Activated naive CD4-positive, alpha-beta T cell treated with anti-CD3 and anti-CD28 coated beads, Interleukin-2, amount 50 U/mL, for 72 hours (primary cell): ENCODE results near the gene ADCY9. TPM values are rescaled to one million over a fixed set of nuclear protein-coding genes. Genes with fewer than 3 reads are reported as not detected.
"Not testable (repeated sequence)": the region's sequence is repeated elsewhere in the genome, so short reads cannot be mapped to it uniquely, and the experiment has no call there.

Source experiments
- ATAC-seq, 2 donors: fragments of 150-1000 bp; cut with Tn5 transposase; 2 replicates each; pipeline ENCODE4 v1.10.0; 2021; ENCODE audit warnings: mild to moderate bottlenecking in 2 of 2, moderate library complexity in 2 of 2
- DNase-seq, 2 donors: peaks; one replicate each; pipeline ENCODE4 v3.0.0; 2021 to 2022; ENCODE audit warnings: low spot score in 2 of 2
- H3K27ac Mint-ChIP-seq, 2 donors: one replicate each; pipeline ENCODE4 v1.8.0; 2022; ENCODE audit warnings: mild to moderate bottlenecking in 2 of 2, mixed read lengths in 2 of 2
- H3K36me3 Mint-ChIP-seq, 2 donors: one replicate each; pipeline ENCODE4 v1.8.0; 2022; ENCODE audit warnings: mixed read lengths in 2 of 2
- H3K9me3 Mint-ChIP-seq, 2 donors: one replicate each; pipeline ENCODE4 v1.8.0; 2022; ENCODE audit warnings: mixed read lengths in 2 of 2
- total RNA-seq, 2 donors: library from RNA; stranded (reverse); gene quantifications; one replicate each; pipeline ENCODE4 v1.2.3, GENCODE V29; 2022

Gene ADCY9
- total RNA-seq, 2 donors from 2014 or later = 4.8 to 8.9 TPM

DNA sequence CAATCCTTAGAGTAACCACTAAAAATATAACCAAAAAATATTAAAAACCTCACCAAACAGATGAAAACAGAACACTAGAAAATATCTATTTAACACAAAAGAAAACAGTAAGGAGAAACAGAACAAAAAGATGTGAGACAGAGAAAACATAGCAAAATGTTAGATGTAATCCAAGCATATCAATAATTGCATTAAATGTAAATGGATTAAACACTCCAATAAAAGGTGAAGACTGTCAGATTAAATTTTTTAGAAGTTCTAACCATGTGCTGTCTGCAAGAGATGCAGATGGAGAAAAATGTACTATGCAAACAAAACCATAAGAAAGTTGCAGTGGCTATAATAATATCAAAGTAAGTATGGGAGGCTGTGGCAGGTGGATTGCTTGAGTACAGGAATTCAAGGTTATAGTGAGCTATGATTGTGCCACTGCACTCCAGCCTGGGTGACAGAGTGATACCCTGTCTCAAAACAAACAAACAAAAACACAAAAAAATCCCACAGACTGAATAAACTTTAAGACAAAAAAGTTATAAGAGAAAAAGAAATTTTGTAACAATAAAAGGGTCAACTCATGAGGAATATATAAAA lies 53.9 kb downstream of the ADCY9 start:
- ATAC-seq = no peak
- H3K36me3 Mint-ChIP-seq = peaks cover 28 to 64% of the 10 kb centered on the region in 2 donors
- peaks cover 27 to 37% of the 10 kb centered on the region in 2 donors for H3K9me3 Mint-ChIP-seq
- no peak for DNase-seq
- H3K27ac Mint-ChIP-seq = no peak overlapping the region

DNA sequence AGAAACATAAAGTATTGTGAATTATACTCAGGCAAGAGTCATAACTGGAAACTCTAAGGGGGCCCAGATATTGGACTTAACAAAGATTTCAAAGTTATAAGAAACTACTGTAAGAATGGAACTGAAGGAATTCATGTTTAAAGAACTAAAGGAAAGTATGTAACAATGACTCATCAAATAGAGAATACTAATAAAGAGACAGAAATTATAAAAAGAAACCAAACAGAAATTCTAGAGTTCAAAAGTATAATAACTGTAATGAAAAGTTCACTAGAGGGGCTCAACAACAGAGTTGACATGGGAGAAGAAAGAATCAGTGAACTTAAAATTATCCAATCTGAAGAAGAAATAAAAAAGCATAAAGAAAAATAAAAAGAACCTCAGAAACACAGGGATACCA lies 55.4 kb downstream of the ADCY9 start:
- Mint-ChIP-seq H3K9me3 (peaks cover 27 to 37% of the 10 kb centered on the region in 2 donors), H3K27ac (no peak overlapping the region), H3K36me3 (peaks cover 28 to 57% of the 10 kb centered on the region in 2 donors)
- no peak for DNase-seq
- ATAC-seq = peak in 1 of 2 donors; percentile 66

DNA sequence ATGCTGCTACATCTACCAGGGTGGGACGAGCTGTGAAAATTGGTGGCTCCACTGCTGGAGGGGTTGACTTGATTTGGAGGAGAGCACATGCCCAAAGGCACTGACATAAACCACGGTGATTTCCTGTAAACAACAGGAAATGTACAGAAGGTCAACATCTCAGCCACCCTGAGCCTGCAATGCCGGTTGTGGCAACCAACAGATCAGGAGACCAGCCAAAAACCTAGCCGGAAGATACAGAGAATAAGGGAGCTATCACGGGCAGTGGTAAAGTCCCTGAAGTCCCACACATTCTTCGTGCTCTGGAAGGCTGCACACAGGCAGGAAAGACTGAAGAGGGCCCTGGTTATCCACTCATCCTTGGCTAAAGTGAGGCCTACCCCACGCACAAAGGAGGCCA lies 56.2 kb downstream of the ADCY9 start:
- peaks cover 28 to 57% of the 10 kb centered on the region in 2 donors for H3K36me3 Mint-ChIP-seq
- H3K27ac Mint-ChIP-seq = peak overlapping the region in 1 of 2 donors; percentile 32
- ATAC-seq = no peak
- DNase-seq = no peak
- peaks cover 27 to 37% of the 10 kb centered on the region in 2 donors for H3K9me3 Mint-ChIP-seq

DNA sequence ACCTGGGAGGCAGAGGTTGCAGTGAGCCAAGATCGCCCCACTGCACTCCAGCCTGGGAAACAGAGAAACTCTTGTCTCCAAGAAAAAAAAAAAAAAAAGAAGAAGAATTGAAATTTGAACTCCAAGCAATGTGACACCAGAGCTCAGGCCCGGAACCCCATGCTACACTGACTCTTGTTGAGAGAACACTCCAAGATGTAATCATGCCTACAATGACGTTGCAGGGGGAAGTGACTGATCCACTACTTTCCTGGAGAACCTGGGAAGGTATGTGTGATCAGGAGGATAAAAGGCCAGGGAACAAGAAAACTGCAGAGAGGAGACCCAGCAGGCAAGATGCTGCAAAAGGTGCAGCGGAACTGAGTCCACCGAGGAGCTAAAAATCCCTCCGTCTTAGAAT lies 57.9 kb downstream of the ADCY9 start:
- Mint-ChIP-seq H3K27ac (no peak overlapping the region), H3K36me3 (peaks cover 25 to 51% of the 10 kb centered on the region in 2 donors), H3K9me3 (peaks cover 22 to 33% of the 10 kb centered on the region in 2 donors)
- DNase-seq = no peak
- no peak for ATAC-seq

DNA sequence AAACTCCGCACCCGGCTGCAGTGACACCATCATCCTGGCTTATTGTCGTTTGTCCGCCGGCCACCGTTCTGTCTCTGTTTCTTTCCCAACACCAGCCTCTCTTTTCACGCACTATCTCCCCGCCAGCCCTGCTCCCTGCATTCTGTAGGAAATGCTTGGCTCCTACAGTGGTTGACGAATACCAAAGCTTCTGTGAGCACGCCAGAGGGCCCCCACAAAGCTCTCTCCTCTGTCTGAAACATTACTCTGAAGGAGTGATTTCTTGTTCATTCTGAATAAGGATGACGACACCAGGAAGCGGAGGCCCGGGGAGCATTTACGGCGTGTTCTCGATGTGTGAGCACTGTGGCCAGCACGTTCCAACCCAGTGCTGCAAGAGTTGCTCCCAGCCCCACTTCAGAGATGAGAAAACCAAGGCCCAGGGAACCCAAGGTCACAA lies 58.8 kb downstream of the ADCY9 start:
- no peak for ATAC-seq
- Mint-ChIP-seq H3K36me3 (peaks cover 23 to 41% of the 10 kb centered on the region in 2 donors), H3K27ac (peak overlapping the region in 1 of 2 donors; percentile 75), H3K9me3 (peaks cover 14 to 25% of the 10 kb centered on the region in 2 donors)
- DNase-seq = no peak

DNA sequence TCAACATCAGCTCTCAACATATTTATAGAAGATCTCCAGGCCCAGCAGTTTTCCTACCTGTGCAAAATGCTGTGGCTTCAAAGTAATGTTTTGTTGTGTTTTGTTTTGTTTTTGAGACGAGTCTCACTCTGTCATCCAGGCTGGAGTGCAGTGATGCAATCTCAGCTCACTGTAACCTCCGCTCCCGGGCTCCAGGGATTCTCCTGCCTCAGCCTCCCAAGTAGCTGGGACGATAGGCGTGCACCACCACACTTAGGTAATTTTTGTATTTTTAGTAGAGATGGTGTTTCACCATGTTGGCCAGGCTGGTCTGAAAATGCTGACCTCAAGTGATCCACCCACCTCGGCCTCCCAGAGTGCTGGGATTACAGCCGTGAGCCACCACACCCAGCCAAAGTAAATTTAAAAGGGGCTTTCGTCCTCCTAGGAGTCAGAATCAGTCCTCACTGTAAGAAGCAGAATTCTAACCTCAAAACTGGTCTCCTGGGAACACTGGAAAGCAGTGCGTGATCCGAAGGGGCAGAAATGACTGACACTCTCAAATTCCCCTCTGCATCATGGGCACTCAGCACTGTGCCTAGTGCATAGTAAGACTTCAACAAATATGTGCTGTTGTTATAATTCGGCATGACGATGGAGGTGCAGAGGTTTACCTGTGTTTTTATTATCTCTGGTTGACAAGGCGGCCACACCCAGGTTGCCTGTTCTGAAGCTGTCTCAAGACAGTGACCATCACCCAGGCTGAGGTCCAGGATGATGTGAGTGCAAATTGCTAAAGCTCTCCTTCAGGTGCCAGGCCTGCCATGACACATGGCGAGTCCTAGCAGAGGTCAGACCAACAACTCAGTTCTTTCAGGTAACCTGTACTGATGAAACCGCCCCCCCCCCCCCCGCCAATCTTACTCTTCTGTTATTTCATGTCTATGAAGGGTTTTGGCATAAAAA lies 59.8 kb downstream of the ADCY9 start:
- no peak for DNase-seq
- no peak overlapping the region for H3K27ac Mint-ChIP-seq
- peaks cover 13 to 16% of the 10 kb centered on the region in 2 donors for H3K9me3 Mint-ChIP-seq
- no peak for ATAC-seq
- peaks cover 20 to 31% of the 10 kb centered on the region in 2 donors for H3K36me3 Mint-ChIP-seq

DNA sequence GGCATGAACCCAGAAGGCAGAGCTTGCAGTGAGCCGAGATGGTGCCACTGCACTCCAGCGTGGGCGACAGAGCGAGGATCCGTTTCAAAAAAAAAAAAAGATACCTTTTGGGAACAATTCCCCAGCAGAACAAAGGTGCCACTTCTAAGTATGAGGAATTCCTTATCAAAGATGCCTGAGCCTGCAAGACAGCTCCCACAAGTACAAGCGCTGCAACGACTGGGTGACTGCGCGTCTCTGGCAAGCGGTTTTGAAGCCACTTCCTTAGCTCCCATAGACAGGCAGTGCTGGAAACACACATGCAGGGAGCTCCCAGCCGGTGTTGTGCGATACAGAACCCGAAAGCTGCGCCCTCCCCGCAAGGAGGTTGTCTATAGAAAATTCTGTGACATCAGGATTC lies 60.5 kb downstream of the ADCY9 start:
- no peak for ATAC-seq
- H3K36me3 Mint-ChIP-seq = peaks cover 14 to 24% of the 10 kb centered on the region in 2 donors

DNA sequence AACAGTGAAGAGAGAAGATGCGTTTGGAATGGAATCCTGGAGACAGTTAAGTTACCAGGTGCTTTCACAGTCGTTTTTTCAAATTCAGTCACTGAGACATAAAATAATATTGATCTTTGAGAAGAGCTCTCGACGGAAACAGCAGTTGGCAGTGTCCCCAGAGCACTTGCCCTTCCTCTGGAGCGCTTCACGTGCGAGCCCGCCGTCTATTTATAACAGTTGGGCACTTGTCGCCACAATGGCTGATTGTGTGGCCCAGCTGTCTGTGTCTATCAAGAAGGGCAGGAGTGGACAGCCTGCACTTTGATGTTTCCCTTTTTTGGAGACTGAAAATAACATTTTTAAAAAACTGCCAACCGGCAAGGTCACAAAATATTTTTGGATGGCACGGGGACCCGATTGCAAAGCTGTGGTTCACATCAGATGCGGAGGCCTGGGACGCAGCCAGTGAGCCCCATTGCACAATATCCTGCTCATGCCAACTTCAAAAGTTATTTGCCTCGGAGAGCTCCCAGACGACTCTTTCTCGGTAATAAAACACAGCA lies 62.9 kb downstream of the ADCY9 start:
- H3K9me3 Mint-ChIP-seq = no peaks in the 10 kb centered on the region
- H3K27ac Mint-ChIP-seq = no peak overlapping the region
- DNase-seq (no peak), ATAC-seq (no peak)
- peaks cover under 1% of the 10 kb centered on the region in 2 donors for H3K36me3 Mint-ChIP-seq

More for the DNA sequence above, 60.5 kb downstream of the ADCY9 start:
- Mint-ChIP-seq H3K27ac (no peak overlapping the region), H3K9me3 (peaks cover 6 to 9% of the 10 kb centered on the region in 2 donors)
- no peak for DNase-seq

DNA sequence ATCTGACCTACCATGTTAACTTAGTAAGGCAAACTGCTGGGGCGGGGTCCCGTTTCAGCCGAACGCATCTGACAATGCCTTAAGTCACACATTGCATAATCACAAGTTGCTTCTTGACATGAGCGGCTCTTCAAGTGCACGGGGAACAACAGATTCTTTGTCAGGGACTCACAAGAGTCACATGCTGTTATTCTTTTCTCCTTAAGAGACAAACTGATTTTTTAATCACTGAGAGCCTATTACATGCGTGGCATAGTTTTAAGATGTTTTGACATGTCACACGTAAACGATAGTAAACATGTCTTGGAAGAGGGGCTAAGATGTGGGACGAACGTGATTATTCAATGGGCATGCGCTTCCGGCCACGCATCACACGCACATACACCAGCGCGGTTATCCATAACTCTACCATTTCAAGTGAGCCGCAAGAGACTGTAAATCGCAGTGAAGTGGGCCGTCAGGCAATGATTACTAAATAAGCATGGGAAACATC lies 63.4 kb downstream of the ADCY9 start:
- no peaks in the 10 kb centered on the region for H3K36me3 Mint-ChIP-seq
- H3K9me3 Mint-ChIP-seq = no peaks in the 10 kb centered on the region
- ATAC-seq (no peak), DNase-seq (no peak)
- no peak overlapping the region for H3K27ac Mint-ChIP-seq

DNA sequence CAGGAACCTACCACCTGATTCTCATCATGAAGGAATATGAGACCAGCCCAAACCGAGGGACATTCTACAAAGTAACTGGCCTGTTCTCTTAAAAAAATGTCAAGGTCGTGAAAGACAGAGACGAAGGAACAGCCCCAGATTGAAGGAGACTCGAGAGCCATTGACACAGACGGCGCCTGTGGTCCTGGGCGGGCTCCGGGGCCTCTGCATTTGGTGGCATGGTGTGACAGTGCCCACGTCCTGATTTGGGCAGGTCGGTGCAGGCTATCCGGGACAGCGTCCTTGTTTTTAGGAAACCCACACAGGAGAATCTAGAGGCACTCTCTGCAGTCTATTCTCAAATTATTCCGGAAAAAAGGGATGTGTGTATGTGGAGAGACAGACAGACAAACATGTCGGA lies 64.1 kb downstream of the ADCY9 start:
- no peak for DNase-seq
- Mint-ChIP-seq H3K9me3 (no peaks in the 10 kb centered on the region), H3K27ac (no peak overlapping the region), H3K36me3 (no peaks in the 10 kb centered on the region)
- ATAC-seq = no peak

DNA sequence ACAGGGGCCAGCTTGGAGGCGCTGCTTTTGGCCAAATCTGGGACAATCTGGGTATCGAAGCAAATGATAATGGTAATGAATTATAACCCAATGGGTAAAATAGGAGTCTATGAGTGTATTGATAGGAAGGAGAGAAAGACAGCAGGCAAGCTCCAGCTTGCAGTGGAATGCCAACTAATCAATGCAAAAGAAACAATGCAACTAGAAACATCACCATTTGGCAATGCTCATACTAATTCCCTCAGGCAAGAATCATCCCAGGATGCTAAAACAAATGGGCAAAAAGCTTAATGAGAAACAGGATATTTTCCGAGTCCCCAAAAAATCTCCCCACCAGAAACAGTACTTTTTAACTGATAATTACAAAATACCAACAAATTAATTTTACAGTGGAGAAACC lies 64.7 kb downstream of the ADCY9 start:
- DNase-seq = no peak
- Mint-ChIP-seq H3K36me3 (no peaks in the 10 kb centered on the region), H3K27ac (no peak overlapping the region), H3K9me3 (no peaks in the 10 kb centered on the region)
- ATAC-seq = no peak

DNA sequence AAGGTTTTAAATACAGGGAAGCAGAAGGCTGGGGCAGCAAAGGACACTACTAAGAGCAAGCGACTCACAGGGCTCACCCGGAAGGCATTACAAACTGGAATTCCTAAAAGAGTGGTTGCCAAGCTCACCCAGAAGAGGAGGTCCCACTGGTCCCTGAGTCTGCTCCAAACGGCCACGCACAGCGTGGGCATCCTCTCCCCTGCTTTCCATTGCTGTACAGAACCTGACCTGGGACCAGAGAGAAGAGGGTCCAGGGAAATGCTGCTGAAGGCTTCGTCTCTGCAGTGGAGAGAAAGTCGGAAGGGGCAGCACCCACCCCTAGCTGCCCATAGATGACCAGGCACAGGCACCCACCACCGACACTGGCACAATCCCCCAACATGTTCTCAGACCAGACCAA lies 67.2 kb downstream of the ADCY9 start:
- no peaks in the 10 kb centered on the region for H3K9me3 Mint-ChIP-seq

DNA sequence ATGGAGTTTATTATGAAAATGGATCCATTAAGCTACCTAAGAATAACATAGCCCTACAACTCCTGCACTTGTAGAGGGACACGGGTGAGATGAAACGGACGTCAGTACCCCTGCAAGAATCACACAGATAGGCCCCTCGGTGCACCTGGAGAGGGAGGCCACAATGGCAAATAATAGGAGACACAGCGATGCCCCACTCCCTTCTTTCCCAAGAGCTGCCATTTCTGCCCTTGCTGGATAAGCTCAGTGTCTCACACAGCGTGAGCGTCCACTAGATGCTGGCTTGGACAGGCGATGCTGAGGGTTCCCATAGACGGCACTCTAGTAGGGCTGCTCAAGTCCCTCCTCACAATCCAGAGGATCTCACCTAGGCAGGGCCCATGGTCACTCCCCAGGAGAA lies 67.8 kb downstream of the ADCY9 start:
- no peak for DNase-seq
- H3K27ac Mint-ChIP-seq = no peak overlapping the region
- H3K36me3 Mint-ChIP-seq = no peaks in the 10 kb centered on the region
- no peak for ATAC-seq
- H3K9me3 Mint-ChIP-seq = no peaks in the 10 kb centered on the region

More for the DNA sequence above, 67.2 kb downstream of the ADCY9 start:
- ATAC-seq (no peak), DNase-seq (no peak)
- Mint-ChIP-seq H3K27ac (no peak overlapping the region), H3K36me3 (no peaks in the 10 kb centered on the region)

DNA sequence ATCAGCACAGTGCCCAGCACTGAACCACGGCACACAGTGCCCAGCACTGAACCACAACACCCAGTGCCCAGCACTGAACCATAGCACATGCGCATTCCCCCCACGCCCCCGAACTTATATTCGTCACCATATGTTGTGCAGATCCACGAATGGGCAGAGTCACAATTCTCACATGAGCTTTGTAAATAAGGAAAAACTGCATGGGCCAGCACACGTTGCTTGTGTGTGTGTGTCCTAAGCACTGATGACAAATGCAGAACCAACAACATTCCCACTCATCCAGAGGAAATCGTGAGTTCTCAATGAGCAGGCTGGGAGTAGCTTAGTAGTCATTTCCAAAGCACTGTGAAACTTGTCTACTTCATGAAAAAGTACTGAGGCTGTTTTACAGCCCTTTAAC lies 70.0 kb downstream of the ADCY9 start:
- ATAC-seq = no peak
- H3K9me3 Mint-ChIP-seq = no peaks in the 10 kb centered on the region

DNA sequence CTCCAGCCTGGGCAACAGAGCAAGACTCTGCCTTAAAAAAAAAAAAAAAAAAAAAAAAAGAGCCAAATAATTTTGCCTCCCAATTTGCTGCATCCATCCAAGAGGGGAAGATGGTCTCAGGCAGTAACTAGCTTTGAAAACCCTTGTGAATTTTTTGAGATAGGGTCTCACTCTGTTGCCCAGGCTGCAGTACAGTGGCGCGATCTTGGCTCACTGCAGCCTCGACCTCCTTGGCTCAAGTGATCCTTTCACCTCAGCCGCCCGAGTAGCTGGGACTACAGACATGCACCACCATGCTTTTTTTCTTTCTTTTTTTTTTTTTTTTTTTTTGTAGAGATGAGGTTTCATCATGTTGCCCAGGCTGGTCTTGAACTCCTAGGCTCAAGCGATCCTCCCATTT lies 70.7 kb downstream of the ADCY9 start:
- not testable (repeated sequence) for H3K27ac Mint-ChIP-seq, H3K9me3 Mint-ChIP-seq, DNase-seq, H3K36me3 Mint-ChIP-seq, ATAC-seq

More for the DNA sequence above, 70.0 kb downstream of the ADCY9 start:
- H3K36me3 Mint-ChIP-seq = no peaks in the 10 kb centered on the region
- no peak for DNase-seq
- no peak overlapping the region for H3K27ac Mint-ChIP-seq

DNA sequence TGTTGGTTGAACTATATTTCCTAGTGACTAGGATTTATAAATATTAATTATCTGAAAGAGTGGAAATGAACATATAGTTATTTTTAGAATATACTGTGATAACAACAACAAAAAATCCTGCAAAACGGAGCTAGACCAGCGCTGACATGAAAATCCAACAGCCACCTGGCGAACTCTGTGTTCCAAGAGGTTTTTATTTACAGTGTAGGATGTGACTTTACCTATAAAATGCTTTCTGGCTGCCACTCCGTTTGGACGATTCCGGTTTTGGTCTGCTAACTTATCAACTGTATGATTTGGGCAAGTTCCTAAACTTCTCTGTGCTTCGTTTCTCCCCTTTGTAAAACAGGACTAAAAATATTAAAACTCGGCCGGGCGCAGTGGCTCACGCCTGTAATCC lies 73.7 kb downstream of the ADCY9 start:
- no peak overlapping the region for H3K27ac Mint-ChIP-seq
- no peak for ATAC-seq

DNA sequence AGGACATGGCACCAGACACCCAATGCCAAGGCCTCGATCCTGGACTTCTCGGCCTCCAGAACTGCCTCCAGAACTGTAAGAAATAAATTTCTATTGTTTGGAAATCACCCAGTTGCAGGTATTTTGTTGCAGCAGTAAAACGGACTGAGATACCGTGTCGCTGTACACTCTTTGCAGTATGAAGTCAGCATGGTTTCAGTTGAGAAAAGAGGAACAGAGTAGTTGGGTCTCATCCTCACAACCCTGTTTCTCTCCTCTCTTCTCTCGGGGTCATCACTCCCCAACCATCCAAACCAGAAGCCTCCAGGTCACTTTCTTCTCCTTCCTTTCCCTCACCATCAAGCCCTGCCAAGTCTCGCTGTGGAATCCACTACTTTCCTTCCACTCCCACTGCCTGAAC lies 77.8 kb downstream of the ADCY9 start:
- no peaks in the 10 kb centered on the region for H3K9me3 Mint-ChIP-seq
- H3K27ac Mint-ChIP-seq = no peak overlapping the region
- no peak for DNase-seq
- ATAC-seq = no peak
- H3K36me3 Mint-ChIP-seq = no peaks in the 10 kb centered on the region

More for the DNA sequence above, 73.7 kb downstream of the ADCY9 start:
- Mint-ChIP-seq H3K9me3 (no peaks in the 10 kb centered on the region), H3K36me3 (no peaks in the 10 kb centered on the region)
- DNase-seq = no peak
